HepG2 (cell line): Measurements from ENCODE around the gene STARD13. TPM values are rescaled to one million over a fixed set of nuclear protein-coding genes. Genes with fewer than 3 reads are reported as not detected.
A peak's percentile ranks its signal among the peaks of the same experiment; 100 is the strongest.

Experiments
- ATAC-seq: fragments of 200-7000 bp; cut with Tn5 transposase; 3 replicates; pipeline ENCODE4 v1.9.1; 2020; ENCODE audit warnings: mild to moderate bottlenecking, moderate library complexity
- BruUV-seq: library from RNA; stranded (reverse); fragments of 400-500 nt; replicated peaks from 2 replicates; lab custom pipeline; 2021; lab: Mats Ljungman, UMichigan
- CTCF ChIA-PET: fragments of 300-600 bp; formaldehyde crosslinking; extraction: SDS; loops from one replicate; lab custom pipeline; 2021; ENCODE audit warnings: low total read pairs, inconsistent platforms, low intra/inter-chr PET ratio; lab: Yijun Ruan, JAX
- POLR2A ChIA-PET: fragments of 350-600 bp; sonication (Branson Sonifier 250); formaldehyde crosslinking; loops from one replicate; lab custom pipeline; 2020; ENCODE audit warnings: antibody characterized with exemption, inconsistent platforms; lab: Yijun Ruan, JAX
- DNase-seq: peaks from one replicate; pipeline ENCODE4 v3.0.0-alpha.2; 2015; ENCODE audit warnings: low spot score
- FAIRE-seq: peaks from 3 replicates; lab custom pipeline; 2011; peaks lifted over from hg19 to GRCh38; lab: Jason Lieb, UNC
- H2AFZ ChIP-seq: one replicate; pipeline ENCODE4 v1.6.1; 2011; ENCODE audit warnings: low read length, inconsistent platforms
- H3K27ac ChIP-seq: fragments of 300-600 bp; 3 replicates; pipeline ENCODE4 v1.8.0; 2011; ENCODE audit warnings: mixed run types, mild to moderate bottlenecking, mixed read lengths, low read length, inconsistent platforms; ENCODE audit not compliant: insufficient read depth; ENCODE audit errors: extremely low read length
- H3K27me3 ChIP-seq, 2 experiments: fragments of 200-600 bp in 1 of 2; 2 replicates in 1 of 2; 3 replicates in 1 of 2; pipeline versions ENCODE4 v1.6.0 to v1.8.0; 2011; ENCODE audit warnings: low read length in 2 of 2, mild to moderate bottlenecking in 2 of 2, moderate library complexity in 2 of 2, inconsistent platforms in 1 of 2; ENCODE audit not compliant: insufficient read depth in 2 of 2, control insufficient read depth in 1 of 2
- H3K36me3 ChIP-seq, 2 experiments: fragments of 200-600 bp in 1 of 2; replicated peaks in 1 of 2; 2 replicates in 1 of 2; 3 replicates in 1 of 2; pipeline versions ENCODE4 v1.5.1 to v1.8.0; 2011; ENCODE audit warnings: low read length in 2 of 2, inconsistent platforms in 1 of 2; ENCODE audit not compliant: insufficient read depth in 2 of 2, control insufficient read depth in 1 of 2
- H3K4me1 ChIP-seq: 2 replicates; pipeline ENCODE4 v1.5.1; 2012; ENCODE audit warnings: low read length, inconsistent platforms; ENCODE audit not compliant: insufficient read depth
- H3K4me2 ChIP-seq: 2 replicates; pipeline ENCODE4 v1.6.0; 2011; ENCODE audit warnings: low read depth, low read length, inconsistent platforms
- H3K4me3 ChIP-seq, 3 experiments: fragments of 200-600 bp in 1 of 3; sonication (generic), shearing (Covaris generic) in 1 of 3; replicated peaks in 1 of 3; 2 replicates each; pipeline ENCODE4 v1.5.1; 2011 to 2016; ENCODE audit warnings: low read length in 3 of 3, inconsistent platforms in 2 of 3, low read depth in 2 of 3, mild to moderate bottlenecking in 2 of 3, control low read depth in 1 of 3, mixed read lengths in 1 of 3; ENCODE audit not compliant: insufficient read depth in 1 of 3
- H3K79me2 ChIP-seq: one replicate; pipeline ENCODE4 v1.6.1; 2011; ENCODE audit warnings: low read length, inconsistent platforms; ENCODE audit not compliant: insufficient read depth
- H3K9ac ChIP-seq: 2 replicates; pipeline ENCODE4 v1.6.0; 2011; ENCODE audit warnings: mild to moderate bottlenecking, low read depth, low read length, inconsistent platforms; ENCODE audit not compliant: insufficient read depth
- H3K9me3 ChIP-seq: 2 replicates; pipeline ENCODE4 v1.5.1; 2012; ENCODE audit warnings: mild to moderate bottlenecking, low read length
- H4K20me1 ChIP-seq: 2 replicates; pipeline ENCODE4 v1.6.0; 2011; ENCODE audit warnings: inconsistent platforms, mild to moderate bottlenecking, low read length, moderate library complexity; ENCODE audit not compliant: insufficient read depth
- DPF2 ChIP-seq: sonication (generic); formaldehyde crosslinking; IDR thresholded peaks from 2 replicates; pipeline ENCODE4 v1.4.0; 2020; ENCODE audit warnings: mild to moderate bottlenecking, low read depth, missing genetic modification reagents, borderline replicate concordance
- HMGA1 ChIP-seq: sonication (generic); formaldehyde crosslinking; conservative IDR thresholded peaks from 2 replicates; pipeline ENCODE4 v1.4.0; 2020; ENCODE audit warnings: missing genetic modification reagents
- HNRNPLL ChIP-seq: fragments of 200-400 bp; formaldehyde crosslinking; IDR thresholded peaks from 2 replicates; pipeline ENCODE4 v1.6.1; 2017; ENCODE audit warnings: mild to moderate bottlenecking, low read depth, low read length; ENCODE audit not compliant: poor library complexity, severe bottlenecking
- NAIF1 ChIP-seq: sonication (generic); formaldehyde crosslinking; IDR thresholded peaks from 2 replicates; pipeline ENCODE4 v1.5.0; 2020; ENCODE audit warnings: mild to moderate bottlenecking, missing genetic modification reagents, borderline replicate concordance
- RAD51 ChIP-seq: fragments of 450-650 bp; IDR thresholded peaks from 2 replicates; pipeline ENCODE4 v1.6.1; 2016; ENCODE audit warnings: borderline replicate concordance
- RFX1 ChIP-seq: fragments of 450-650 bp; IDR thresholded peaks from 2 replicates; pipeline ENCODE4 v1.6.1; 2017
- SMARCE1 ChIP-seq: fragments of 450-650 bp; IDR thresholded peaks from 2 replicates; pipeline ENCODE4 v1.6.1; 2017; ENCODE audit warnings: borderline replicate concordance
- SMYD3 ChIP-seq: sonication (generic); formaldehyde crosslinking; IDR thresholded peaks from 2 replicates; pipeline ENCODE4 v1.8.1; 2023; ENCODE audit warnings: mild to moderate bottlenecking, missing genetic modification reagents
- SP2 ChIP-seq: sonication (generic); formaldehyde crosslinking; IDR thresholded peaks from 2 replicates; pipeline ENCODE4 v1.5.1; 2020; ENCODE audit warnings: mild to moderate bottlenecking, missing genetic modification reagents
- SSRP1 ChIP-seq: IDR thresholded peaks from 2 replicates; pipeline ENCODE4 v1.6.1; 2016; ENCODE audit warnings: control low read depth
- ZNF121 ChIP-seq: sonication (generic); formaldehyde crosslinking; IDR thresholded peaks from 2 replicates; pipeline ENCODE4 v1.5.0; 2020; ENCODE audit warnings: mild to moderate bottlenecking, missing genetic modification reagents
- ZNF790 ChIP-seq: sonication (generic); formaldehyde crosslinking; IDR thresholded peaks from 2 replicates; pipeline ENCODE4 v1.8.0; 2022; ENCODE audit warnings: missing genetic modification reagents, mild to moderate bottlenecking, borderline replicate concordance
- whole genome bisulfite sequencing: methylation state at CpG from one replicate; pipeline ENCODE4 v1.1.6; 2017; ENCODE audit warnings: low lambda C conversion rate; 5-methylcytosine and 5-hydroxymethylcytosine counted together
- in situ Hi-C: cut with HindIII; loops from 2 replicates; pipeline ENCODE4 v1.10.0; 2017; ENCODE audit warnings: low pct_unique_long_range_greater_than_20kb; ENCODE audit not compliant: extremely low pct_ligation_motif_present
- intact Hi-C: fragments of 100-400 bp; cut with micrococcal nuclease; formaldehyde crosslinking; loops from one replicate; pipeline ENCODE4 v1.10.0; 2022; ENCODE audit not compliant: unreplicated experiment
- polyA plus RNA-seq, 8 experiments: library from polyadenylated mRNA; depleted of rRNA in 3 of 8; stranded (reverse) in 7 of 8; unstranded in 1 of 8; fragments of >200 nt; fragmentation: Illumina TruSeq in 4 of 8; extraction: Trizol in 4 of 8; gene quantifications; 2 replicates each; pipeline versions ENCODE4 v1.2.1 to v1.2.3, GENCODE V29; 2011 to 2016; ENCODE audit warnings: low read depth in 4 of 8, missing spikeins in 1 of 8, mixed read lengths in 1 of 8; ENCODE audit not compliant: insufficient read depth in 1 of 8
- total RNA-seq, 5 experiments: library from RNA; depleted of rRNA; stranded (reverse); fragments of >200 nt; fragmentation: Illumina TruSeq; extraction: Trizol; gene quantifications; 2 replicates each; pipeline ENCODE4 v1.2.3, GENCODE V29; 2016; ENCODE audit warnings: low read depth in 1 of 5
- TF ChIP-seq, protein P1 (sequence below), 2 experiments: sonication (generic) in 1 of 2; formaldehyde crosslinking in 1 of 2; IDR thresholded peaks; 2 replicates each; pipeline versions ENCODE4 v1.4.0 to v1.6.1; 2018 to 2020; ENCODE audit warnings: missing genetic modification reagents in 2 of 2, borderline replicate concordance in 1 of 2, low read depth in 1 of 2, mild to moderate bottlenecking in 1 of 2, missing biosample characterization in 1 of 2

Gene STARD13
- total and polyA plus RNA-seq, 2 of the 13 experiments (the other 11 are each of a cell fraction or from before 2014, with no cell fraction given): 12.8 to 14.3 TPM

DNA sequence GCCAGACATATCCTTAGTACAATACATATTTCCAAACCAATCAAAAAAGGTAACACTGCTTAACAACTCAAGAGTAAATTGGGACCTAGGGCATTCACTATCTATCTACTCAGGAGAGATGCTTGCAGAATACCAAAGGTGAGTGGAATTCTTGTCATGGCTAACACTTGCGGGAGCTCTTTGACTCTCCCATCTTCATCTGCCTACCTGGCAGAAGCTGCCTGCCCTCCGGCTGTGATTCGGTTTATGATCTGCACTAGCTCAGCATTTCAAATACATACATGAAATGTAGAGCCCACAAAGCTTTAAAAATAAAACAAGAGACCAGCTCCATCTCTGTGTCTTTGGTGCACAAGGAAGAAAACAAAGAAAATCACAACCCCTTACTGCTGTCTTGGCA lies 127.3 kb downstream of the STARD13 start:
- POLR2A ChIA-PET: no interaction called here
- FAIRE-seq (no peak), DNase-seq (no peak), ATAC-seq (no peak)
- Histone ChIP-seq H3K4me2 (no peak overlapping the region), H3K9me3 (peaks cover 14% of the 10 kb centered on the region), H2AFZ (no peak overlapping the region), H3K79me2 (no peaks in the 10 kb centered on the region), H4K20me1 (no peaks in the 10 kb centered on the region), H3K9ac (no peak overlapping the region), H3K27ac (peak overlapping the region; percentile 6), H3K4me1 (peaks cover 11% of the 10 kb centered on the region), H3K27me3 (no peaks in the 10 kb centered on the region), H3K4me3 (no peak overlapping the region), H3K36me3 (peaks cover 3 to 43% of the 10 kb centered on the region in 2 experiments)
- intact Hi-C loops: no loop called here
- CTCF ChIA-PET: no interaction called here
- TF ChIP-seq SP2 (CRISPR knock-in tag) (no peak), ZNF790 (no peak), ZNF121 (CRISPR knock-in tag) (no peak), DPF2 (no peak), NAIF1 (CRISPR knock-in tag) (no peak), HNRNPLL (no peak), SSRP1 (CRISPR knock-in tag) (no peak), SMYD3 (CRISPR knock-in tag) (no peak), HMGA1 (no peak), RAD51 (no peak), RFX1 (no peak), SMARCE1 (no peak)
- TF ChIP-seq, protein P1, sequence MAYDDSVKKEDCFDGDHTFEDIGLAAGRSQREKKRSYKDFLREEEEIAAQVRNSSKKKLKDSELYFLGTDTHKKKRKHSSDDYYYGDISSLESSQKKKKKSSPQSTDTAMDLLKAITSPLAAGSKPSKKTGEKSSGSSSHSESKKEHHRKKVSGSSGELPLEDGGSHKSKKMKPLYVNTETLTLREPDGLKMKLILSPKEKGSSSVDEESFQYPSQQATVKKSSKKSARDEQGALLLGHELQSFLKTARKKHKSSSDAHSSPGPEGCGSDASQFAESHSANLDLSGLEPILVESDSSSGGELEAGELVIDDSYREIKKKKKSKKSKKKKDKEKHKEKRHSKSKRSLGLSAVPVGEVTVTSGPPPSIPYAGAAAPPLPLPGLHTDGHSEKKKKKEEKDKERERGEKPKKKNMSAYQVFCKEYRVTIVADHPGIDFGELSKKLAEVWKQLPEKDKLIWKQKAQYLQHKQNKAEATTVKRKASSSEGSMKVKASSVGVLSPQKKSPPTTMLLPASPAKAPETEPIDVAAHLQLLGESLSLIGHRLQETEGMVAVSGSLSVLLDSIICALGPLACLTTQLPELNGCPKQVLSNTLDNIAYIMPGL (CRISPR knock-in tag; IDR thresholded peaks at IDR 0.05; ENCODE audit: borderline replicate concordance in 1 of 2, low read depth in 1 of 2): no peak
- in situ Hi-C loops: no loop called here
- no TSS peak for BruUV-seq
- WGBS: 97% methylated on average over 3 of the region's 3 CpGs
